ENCODE results near the gene DGCR2.

The DGCR2 gene

GRCh38 chr22:19126309-19127273 is 4.4 kb upstream of the DGCR2 start:
- no peak for DNase-seq

- no peak for DNase-seq
Measured at GRCh38 chr22:19125474-19126308, 3.5 kb upstream of the DGCR2 start.

- no peak for DNase-seq
Measured at GRCh38 chr22:19125011-19125410, 2.8 kb upstream of the DGCR2 start.

DNA sequence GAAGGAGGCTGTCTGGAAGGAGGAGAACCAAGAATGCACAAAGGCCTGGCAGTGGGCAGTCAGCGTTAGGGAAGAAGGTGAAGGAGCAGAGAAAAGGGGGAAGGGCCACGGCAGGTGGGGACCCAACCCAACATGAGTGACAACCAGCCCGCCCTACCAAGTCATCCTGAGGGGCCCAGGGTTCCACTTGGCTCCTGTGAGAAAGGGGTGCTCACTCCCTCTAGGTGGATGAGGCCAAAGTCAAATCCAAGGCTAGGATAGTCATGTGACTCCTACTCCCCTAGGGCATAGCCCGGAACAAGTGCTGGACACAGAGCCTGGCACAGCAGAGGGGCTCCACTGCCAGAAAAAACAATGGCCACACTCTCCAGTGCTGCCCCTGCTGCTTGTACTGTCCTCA is 2.2 kb upstream of the DGCR2 start:
- no peak for DNase-seq

DNA sequence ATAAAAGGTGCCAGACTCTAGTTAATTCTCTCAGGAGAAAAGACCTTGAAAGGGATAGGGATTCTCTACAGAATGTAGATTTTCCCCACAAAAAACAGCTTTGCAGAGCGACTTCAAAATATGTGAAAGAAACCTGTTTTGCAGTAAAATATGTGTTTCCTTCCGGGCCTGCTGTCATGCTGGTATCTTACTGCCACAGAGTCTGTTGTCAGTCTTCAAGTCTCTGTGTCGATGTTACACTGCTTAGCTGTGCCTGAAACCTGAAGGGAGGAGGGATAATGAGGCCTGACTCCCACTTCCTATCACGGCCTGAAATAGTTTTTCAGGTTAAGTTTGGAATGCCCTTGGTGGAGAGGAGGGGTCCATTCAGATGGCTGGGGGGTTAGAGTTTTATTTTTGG is 1.7 kb upstream of the DGCR2 start:
- DNase-seq, result no peak

DNA sequence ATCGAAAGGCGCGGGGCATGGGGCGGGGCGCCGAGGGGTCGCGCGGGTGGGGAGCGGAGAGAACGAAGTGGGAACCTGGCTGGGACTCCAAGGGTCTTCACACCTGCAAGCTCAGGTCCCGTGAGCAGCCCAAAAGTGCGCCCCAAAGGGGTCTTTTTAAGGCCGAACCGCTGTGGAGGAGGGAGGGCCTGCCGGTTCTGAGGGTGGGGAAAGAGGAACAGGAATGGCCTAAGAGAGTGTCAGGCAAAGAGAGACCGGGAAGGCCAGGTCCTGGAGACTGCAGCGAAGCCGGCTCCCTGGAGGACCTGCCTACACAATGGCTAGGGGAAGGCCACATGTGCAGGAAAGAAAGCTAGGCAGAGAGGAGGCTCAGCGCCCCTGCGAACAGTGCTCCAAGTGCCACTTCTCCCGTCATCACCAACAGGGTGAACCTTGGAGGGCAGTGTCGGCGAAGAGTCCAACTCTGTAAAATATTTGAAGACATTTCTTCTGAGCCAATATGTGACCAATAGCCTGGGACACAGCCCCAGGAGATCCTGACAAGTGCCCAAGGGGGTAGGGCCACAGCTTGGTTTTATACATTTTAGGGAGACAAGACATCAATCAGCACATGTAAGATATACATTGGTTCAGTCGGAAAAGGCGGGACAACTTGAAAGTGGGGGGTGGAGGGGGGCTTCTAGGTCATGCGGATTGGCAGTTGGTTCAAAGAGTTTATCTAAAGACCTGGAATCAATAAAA is 710 bp upstream of the DGCR2 start:
- DNase-seq, result peak; percentile 40 to 60 (median 46)

DNA sequence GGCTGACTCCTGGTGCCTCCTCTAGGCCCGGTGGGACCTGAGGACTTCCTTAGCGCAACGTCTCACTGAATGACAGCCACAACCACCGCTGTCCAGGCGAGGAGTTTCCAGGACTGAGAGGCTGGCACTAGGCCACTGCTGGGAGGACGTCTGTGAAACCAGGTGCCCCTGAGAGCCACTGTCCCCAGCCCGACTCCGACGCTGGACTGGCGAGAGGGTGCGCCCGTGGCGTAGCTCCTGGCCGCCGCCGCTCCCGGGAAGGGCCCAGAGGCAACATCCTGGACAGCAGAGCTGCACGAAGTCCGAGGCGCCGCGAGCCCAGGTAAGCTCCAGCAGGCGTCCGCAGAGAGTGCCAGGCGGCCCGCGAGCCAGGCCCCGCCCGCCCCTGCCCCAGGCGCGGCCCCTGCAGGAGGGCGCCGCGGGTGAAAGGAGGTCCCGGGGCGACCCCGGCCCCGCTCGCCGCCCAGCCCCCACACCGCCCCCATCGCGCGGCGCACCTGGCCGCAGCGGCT is 525 bp downstream of the DGCR2 start:
- DNase-seq, result peak; percentile 53 to 73 (median 56)

- peak in 1 of 3 donors; percentile 17 for DNase-seq
Measured at GRCh38 chr22:19120829-19121630, 1.2 kb downstream of the DGCR2 start.

GRCh38 chr22:19119949-19120348 is 2.3 kb downstream of the DGCR2 start:
- DNase-seq, result no peak

- DNase-seq, result no peak
Measured at GRCh38 chr22:19118329-19118880, 3.8 kb downstream of the DGCR2 start.

DNA sequence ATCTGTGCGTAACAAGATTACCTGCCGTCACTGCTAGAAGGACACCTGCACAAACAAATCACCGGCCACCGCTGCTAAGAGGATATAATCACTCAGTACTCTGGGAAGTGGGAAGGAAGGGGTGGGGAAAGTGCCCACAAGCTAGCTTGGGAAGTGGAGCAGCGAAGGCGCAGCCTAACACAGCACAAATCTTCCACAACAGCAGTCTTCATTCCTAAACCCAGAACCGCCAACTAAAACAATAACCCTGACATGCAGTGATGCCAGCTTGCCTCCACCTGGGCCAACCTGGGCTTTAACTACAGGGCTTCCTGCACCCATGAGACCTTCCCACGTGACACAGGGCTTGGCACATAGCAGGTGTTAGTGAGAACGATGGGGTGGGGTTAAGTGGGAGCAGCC is 5.1 kb downstream of the DGCR2 start:
- no peak for DNase-seq

DNA sequence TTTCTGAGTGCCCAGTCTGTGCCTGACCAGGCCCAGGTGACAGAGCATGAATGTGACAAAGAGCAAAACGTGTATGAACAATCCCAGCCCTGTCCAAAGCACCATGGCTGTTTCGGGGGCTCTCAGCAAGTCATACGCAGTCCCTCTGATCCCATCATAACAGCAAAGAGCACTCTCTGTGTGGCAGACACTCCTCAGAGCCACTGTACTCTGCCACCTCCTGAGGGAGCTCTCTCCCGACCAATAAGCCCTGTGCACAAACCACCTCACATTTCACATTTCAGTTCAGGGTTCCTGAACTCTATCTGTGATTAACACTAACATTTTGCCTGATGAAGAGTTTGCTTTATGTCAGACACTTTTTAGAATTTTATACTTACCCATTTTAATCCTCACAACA is 6.6 kb downstream of the DGCR2 start:
- no peak for DNase-seq

GRCh38 chr22:19114984-19115552 is 7.1 kb downstream of the DGCR2 start:
- DNase-seq, result no peak

DNA sequence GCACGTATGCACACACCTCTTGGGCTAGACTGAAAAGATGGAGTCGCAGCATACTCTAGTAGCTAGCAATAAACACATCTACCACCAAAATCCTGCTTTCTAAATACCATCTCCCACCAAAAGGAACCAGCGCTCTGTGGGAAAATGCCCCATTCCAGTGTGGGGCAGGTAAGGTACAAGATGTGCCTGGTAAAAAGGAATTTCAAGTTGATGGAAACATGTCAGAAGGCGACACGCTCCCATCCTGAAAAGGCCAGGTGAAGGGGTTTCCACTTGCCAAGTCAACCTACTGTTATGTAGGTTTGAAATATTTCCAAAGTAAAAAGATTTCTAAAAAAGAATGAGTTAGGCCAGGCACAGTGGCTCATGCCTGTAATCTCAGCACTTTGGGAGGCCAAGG is 8.8 kb downstream of the DGCR2 start:
- no peak for DNase-seq

GRCh38 chr22:19111584-19111983 is 10.6 kb downstream of the DGCR2 start:
- DNase-seq, result no peak

GRCh38 chr22:19111140-19111539 is 11.1 kb downstream of the DGCR2 start:
- no peak for DNase-seq

- peak in 2 of 3 donors; percentile 43 to 45 for DNase-seq
Measured at GRCh38 chr22:19110646-19111045, 11.6 kb downstream of the DGCR2 start.

DNA sequence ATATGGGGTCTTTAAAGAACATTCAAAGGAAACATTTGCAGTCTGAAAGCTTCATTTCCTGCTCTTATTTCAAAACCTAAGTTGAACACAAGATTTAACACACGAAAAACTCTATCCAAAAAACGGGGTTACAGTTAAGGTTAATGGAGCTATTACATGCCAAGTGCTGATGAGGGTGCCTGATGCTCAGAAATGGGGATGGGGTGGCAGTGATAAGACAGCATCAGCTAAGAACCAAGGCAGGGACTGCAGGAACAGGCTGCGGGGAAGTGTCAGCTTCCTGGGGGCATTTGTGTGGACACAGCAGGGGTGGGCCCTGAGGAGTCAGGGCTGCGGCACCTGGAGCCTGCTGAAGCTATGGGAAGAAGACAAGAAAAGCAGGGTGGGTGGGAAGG is 12.2 kb downstream of the DGCR2 start:
- no peak for DNase-seq

DNA sequence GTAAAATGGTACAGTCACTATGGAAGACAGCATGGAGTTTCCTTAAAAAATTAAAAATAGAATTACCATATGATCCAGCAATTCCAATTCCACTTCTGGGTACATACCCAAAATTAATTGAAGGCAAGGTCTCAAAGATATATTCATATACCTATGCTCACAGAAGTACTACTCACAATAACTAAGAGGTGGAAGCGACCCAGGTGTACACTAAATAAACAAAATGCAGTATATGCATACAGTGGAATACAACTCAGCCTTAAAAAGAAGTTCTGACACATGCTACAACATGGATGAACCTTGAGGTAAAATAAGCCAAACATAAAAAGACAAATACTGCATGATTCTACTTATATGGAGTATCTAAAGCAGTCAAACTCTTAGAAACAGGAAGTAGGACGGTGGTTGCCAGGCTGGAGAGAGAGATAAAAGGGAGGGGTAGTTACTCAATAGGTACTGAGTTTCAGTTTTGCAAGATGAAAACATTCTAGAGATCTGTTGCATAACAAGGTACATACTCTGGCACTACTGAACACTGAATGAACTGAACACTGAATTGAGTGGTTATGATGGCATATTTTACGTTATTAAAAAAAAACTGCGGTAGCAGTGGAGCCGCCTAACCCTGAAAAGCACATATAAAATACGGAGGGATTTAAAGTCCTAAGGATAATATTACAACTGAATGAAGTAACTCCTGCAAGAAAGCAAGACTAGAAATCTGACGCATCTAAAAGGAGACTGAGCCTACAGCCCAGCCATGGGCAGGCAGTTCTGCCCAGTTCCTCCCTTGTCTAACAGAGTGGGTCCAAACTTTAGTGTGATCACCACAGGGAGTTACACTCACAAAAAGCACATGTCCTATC is 12.8 kb downstream of the DGCR2 start:
- peak; percentile 78 to 89 (median 85) for DNase-seq

- peak in 2 of 3 donors; percentile 20 to 47 for DNase-seq
Measured at GRCh38 chr22:19108807-19109197, 13.4 kb downstream of the DGCR2 start.

Data from suppressor macrophage treated with lipopolysaccharide for 1 hour (primary cell).